Memory B cell (primary cell): Measurements from ENCODE around the gene SCG3.

Source experiments
- ATAC-seq: fragments of 150-1000 bp; cut with Tn5 transposase; 2 replicates; pipeline ENCODE4 v1.10.0; 2021; ENCODE audit warnings: low read depth, mild to moderate bottlenecking, moderate library complexity
- DNase-seq, 2 donors: peaks; one replicate each; pipeline ENCODE4 v3.0.0; 2022; ENCODE audit warnings: low spot score in 2 of 2
- H3K27ac Mint-ChIP-seq: one replicate; pipeline ENCODE4 v1.8.0; 2022; ENCODE audit warnings: mild to moderate bottlenecking, moderate library complexity, mixed read lengths
- H3K27me3 Mint-ChIP-seq: one replicate; pipeline ENCODE4 v1.8.0; 2022; ENCODE audit warnings: mixed read lengths
- H3K36me3 Mint-ChIP-seq: one replicate; pipeline ENCODE4 v1.8.0; 2022; ENCODE audit warnings: mild to moderate bottlenecking, mixed read lengths
- H3K4me1 Mint-ChIP-seq: one replicate; pipeline ENCODE4 v1.8.0; 2022; ENCODE audit warnings: mixed read lengths
- H3K4me3 Mint-ChIP-seq: one replicate; pipeline ENCODE4 v1.8.0; 2022; ENCODE audit warnings: mild to moderate bottlenecking, moderate library complexity, mixed read lengths
- H3K9me3 Mint-ChIP-seq: one replicate; pipeline ENCODE4 v1.8.0; 2022; ENCODE audit warnings: mixed read lengths

Gene SCG3

DNA sequence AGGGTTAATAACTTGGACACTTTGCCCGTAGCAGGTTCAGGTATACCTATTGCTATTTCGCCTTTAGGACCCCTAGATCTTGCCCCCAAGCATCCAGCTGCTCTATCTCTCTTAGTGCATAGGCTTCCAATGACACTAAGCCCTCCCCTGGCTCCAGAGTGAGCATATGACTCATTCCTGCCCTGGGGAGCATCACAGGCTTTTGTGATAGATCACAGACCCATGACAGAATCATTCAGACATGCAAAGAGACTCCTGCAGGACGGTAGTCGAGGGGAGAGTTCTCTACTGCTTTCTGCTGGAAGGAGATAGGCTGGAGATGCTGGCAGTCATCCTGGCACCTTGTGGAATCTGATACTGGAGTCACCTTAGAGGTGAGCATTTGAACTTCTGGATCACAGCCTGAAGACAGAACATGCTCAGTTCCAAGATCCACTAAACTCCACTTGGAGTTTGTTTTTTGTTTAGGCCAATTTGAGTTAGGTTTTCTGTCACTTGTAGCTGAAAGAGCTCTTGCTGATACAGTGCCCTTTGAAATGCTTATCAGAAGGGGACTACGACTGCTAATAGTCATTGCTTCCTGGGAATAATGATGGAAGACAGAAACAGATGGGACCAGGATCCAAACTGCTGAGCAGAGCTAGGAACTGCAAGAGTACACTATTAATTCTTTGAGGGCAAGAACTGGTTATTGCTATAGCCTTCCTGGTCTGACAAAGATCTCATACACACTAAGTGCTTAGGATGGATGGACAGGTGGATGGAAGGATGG is 45.2 kb downstream of the SCG3 start:
- no peaks in the 10 kb centered on the region for H3K27me3 Mint-ChIP-seq
- H3K4me1 Mint-ChIP-seq = peaks cover 42% of the 10 kb centered on the region
- no peaks in the 10 kb centered on the region for H3K9me3 Mint-ChIP-seq
- peak overlapping the region; percentile 10 for H3K27ac Mint-ChIP-seq
- no peak overlapping the region for H3K4me3 Mint-ChIP-seq
- H3K36me3 Mint-ChIP-seq = peaks cover 15% of the 10 kb centered on the region
- ATAC-seq (peak; percentile 53), DNase-seq (no peak)

DNA sequence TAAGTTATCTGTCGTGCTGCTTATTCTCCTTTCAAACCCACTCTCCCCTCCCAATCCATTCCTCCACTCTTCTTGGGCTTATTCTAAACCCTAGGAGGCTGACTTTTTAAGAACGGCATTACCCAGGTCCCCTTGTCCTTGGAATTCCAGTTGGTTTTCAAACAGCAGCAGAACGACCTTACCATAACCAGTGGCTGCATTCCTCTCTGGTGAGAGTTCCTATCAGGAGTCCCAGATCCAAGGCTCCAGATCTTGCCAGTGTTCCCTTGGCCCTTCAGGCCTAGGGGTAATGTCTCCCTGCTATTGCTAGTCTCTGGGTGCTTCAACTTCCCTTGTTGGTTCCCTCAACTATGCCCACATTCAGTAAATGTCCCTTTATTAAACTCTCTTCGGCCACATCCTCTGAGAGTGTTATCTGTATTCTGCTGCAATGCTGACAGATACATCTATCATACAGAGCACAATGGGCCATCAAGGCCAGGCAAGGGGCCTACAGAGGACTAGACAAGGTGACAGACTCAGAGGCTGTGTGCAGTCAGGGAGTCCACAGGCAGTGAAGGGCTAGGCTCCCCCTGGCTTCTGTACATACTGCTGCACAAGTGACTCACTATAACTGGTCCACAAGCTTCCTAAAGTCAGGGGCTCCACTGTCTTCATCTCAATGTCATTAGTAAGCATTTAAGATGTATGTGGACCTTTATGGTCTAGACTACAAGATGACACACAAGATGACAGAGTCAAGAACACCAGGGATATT is 46.0 kb downstream of the SCG3 start:
- H3K4me1 Mint-ChIP-seq = peaks cover 46% of the 10 kb centered on the region
- no peaks in the 10 kb centered on the region for H3K9me3 Mint-ChIP-seq
- H3K27ac Mint-ChIP-seq = peak overlapping the region; percentile 10
- H3K4me3 Mint-ChIP-seq = no peak overlapping the region
- ATAC-seq = no peak
- no peak for DNase-seq
- peaks cover 10% of the 10 kb centered on the region for H3K36me3 Mint-ChIP-seq
- H3K27me3 Mint-ChIP-seq = no peaks in the 10 kb centered on the region

DNA sequence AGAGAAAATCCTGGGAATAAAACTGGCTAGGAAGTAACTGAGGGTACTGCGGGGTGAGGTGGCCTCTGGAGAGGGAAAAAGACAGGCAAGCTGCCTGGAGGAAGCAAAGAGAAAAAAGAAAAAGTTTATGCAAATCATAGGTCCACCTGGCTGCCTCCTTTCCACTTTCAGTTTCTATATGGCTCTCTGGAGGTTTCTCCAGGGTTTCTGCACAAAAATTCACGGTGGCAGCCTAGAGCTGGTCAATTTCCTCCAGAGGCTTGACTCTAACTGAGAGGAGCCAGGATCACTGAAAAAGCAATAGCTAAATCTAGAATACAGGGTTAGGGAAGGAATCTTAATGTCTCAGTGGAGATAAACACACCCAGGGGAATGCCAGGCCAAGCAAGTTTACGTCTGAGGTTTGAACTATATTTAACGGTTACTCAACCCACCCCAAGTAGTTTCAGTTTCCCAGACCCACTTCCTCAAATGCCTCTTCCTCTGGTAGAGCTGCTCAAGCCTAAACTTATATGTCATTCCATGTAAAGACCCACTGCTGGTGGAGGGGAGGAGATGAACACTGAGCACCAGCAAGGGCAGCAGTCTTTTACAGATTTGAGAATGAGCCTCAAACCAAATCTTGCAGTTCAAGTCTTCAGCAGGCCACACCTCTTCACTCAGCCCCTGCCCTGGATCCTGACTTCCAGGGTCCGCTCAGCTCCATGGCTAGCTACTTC is 50.4 kb downstream of the SCG3 start:
- Mint-ChIP-seq H3K27me3 (no peaks in the 10 kb centered on the region), H3K4me1 (peaks cover 67% of the 10 kb centered on the region), H3K9me3 (no peaks in the 10 kb centered on the region), H3K36me3 (peaks cover 12% of the 10 kb centered on the region), H3K27ac (peak overlapping the region; percentile 95), H3K4me3 (peak overlapping the region; percentile 81)
- DNase-seq (peak; percentile 53 to 68), ATAC-seq (peak; percentile 83)

DNA sequence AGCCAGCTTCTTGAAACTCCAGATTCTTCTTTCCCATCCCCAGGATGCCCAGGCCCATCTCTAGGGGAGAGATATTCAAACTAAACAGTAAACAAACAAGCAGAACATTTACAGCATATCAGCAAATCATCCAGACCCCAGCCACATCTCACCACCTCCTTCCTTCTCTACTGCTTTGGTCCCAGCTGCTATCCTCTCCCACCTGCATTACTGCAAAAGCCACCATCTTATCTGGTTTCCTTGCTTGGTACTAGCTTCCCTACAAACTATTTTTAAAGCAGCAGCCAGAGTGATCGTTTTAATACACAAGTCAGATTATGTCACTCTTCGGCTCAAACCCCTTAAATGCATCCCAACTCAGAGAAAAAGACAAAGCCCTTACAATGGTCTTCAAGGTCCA is 51.3 kb downstream of the SCG3 start:
- no peaks in the 10 kb centered on the region for H3K27me3 Mint-ChIP-seq
- H3K9me3 Mint-ChIP-seq = no peaks in the 10 kb centered on the region
- peak overlapping the region; percentile 95 for H3K27ac Mint-ChIP-seq
- H3K4me1 Mint-ChIP-seq = peaks cover 59% of the 10 kb centered on the region
- H3K4me3 Mint-ChIP-seq = peak overlapping the region; percentile 64
- H3K36me3 Mint-ChIP-seq = peaks cover 11% of the 10 kb centered on the region
- DNase-seq (no peak), ATAC-seq (no peak)

DNA sequence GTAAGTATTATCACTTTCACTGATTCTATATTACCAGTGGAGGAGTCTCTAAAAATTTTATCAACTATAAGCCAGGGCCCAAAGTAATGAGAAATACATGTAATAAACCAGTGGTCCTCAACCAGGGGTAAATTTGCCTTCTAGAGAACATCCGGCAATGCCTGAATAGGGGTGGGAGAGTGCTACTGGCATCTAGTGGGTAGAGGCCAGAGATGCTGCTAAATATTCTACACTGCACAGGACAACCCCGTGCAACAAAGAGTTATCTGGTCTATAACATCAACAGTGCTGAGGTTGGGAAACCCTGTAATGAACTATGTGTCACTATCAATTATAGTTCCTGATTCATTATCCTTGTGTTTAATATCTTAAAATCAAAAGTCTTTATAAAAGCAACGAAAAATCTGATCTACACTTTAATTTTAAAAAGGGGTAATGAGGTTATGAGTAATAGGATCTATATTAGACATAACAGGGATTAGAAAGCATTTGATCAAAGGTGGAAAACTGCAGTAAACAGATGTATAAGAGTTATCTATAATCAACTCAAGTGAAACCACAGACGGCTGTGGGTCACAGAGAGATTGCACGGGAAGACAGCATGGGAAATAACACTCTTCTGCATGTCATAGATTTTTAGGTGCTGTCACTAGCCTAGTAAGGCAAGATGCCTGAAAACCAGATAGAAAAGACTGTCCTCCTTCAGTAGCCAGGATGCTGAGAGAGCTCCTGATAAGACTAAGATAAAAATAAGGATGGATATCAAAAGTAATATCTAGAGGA is 54.1 kb downstream of the SCG3 start:
- DNase-seq = no peak
- Mint-ChIP-seq H3K4me1 (peaks cover 62% of the 10 kb centered on the region), H3K27me3 (no peaks in the 10 kb centered on the region), H3K9me3 (no peaks in the 10 kb centered on the region), H3K4me3 (peak overlapping the region; percentile 88), H3K36me3 (peaks cover 9% of the 10 kb centered on the region), H3K27ac (peak overlapping the region; percentile 86)
- no peak for ATAC-seq

DNA sequence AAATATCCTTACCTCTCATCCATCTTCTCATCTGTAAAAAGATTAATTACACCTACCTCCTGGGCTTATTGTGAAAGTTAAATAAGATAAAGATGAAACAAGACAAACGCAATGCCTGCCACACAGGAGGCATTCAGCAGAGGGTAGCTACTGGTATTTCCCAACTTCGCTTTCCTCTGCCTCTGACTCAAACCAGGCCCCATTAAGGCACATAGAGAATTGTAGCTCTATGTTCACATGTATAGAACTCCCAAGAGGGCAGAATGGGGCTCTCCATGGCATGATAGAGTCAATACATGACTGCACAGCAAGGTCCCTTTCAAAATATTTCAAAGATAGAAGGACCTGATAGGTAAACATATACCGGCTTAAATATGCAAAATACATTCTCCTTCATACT is 54.8 kb downstream of the SCG3 start:
- H3K4me1 Mint-ChIP-seq = peaks cover 56% of the 10 kb centered on the region
- no peak for DNase-seq
- peak overlapping the region; percentile 88 for H3K4me3 Mint-ChIP-seq
- no peaks in the 10 kb centered on the region for H3K9me3 Mint-ChIP-seq
- H3K36me3 Mint-ChIP-seq = peaks cover 5% of the 10 kb centered on the region
- H3K27ac Mint-ChIP-seq = peak overlapping the region; percentile 86
- ATAC-seq = no peak
- no peaks in the 10 kb centered on the region for H3K27me3 Mint-ChIP-seq

DNA sequence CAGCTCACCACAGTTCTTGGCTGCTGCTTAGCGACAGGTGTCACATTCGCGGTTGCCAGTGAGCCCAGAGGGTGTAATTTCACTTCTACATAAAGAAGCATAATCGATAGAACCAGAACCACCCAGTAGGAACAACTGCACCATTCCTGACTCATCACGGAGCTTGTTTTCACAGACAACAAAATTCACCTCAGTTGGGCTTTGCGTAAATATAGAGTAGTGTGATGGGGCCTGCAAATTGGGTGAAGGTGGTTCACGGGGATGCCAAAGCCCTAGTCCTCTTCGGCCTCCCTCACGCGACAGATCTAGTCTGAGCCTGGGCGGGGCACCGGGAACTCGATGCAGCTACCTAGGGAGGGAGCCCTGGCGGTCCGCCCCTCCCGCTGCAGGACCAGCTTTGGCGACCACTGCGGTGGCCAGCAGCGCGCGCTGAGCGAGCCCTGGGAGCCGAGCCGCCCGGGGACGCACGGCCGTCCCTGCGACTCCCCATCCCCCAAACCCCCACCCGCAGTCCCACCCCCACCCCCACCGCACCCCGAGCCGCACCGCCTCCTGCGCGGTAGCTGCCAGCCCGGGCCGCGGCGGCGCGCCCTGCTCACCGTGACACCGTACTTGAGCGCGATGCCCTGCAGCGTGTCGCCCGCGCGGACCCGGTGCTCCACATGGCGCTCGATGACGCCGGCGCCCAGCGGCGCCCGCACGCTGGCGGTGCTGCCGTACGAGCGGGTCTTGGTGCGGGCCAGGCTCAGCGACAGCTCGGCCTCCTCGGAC is 55.6 kb downstream of the SCG3 start:
- Mint-ChIP-seq H3K9me3 (no peaks in the 10 kb centered on the region), H3K4me1 (peaks cover 49% of the 10 kb centered on the region), H3K4me3 (peak overlapping the region; percentile 88), H3K27ac (peak overlapping the region; percentile 86), H3K36me3 (peaks cover 5% of the 10 kb centered on the region), H3K27me3 (no peaks in the 10 kb centered on the region)
- peak; percentile 24 to 68 for DNase-seq
- ATAC-seq = peak; percentile 62

DNA sequence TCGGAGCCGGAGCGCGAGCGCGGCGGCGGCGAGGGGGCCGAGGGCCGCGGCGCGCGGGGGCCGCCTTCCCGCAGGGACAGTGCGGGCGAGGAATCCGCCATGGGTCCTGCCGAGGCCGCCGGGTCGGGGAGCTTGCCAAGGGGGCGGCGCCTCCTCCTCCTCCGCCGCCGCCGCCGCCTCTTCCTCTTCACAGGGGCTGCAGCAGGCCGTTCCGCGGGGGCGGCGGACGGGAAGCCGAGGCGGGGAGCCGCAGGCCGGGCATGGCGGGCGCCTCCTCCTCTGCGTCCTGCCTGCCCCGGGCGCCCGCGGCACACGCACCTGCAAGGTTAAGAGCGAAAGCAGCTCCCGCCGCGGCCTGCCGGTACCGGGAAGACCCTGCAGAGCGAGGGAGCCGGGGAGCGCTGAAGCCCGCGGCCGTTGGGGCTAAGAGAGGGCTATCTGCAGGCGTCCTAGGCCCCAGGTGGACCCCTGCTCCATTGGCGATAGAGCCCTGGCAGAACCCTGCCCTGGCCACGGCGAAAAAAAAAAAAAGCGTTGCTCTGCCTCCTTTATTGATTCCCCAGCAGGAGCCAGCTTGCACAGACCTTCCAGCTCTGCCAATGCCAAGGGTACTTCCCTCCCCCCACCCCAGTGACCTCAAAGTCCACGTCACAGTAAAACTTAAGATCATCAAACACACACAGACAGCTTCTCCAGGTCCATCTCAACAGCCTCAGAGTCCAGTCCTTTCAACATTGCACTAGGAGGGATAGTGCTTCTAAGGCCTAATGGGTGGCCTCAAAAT is 56.4 kb downstream of the SCG3 start, which contains the start of gene LYSMD2:
Gene LYSMD2 (minus strand): TSS at position 134 of the 784 bp plus-strand sequence. CDS start 33 bp downstream, at position 101.
- Mint-ChIP-seq H3K27me3 (no peaks in the 10 kb centered on the region), H3K36me3 (peaks cover 4% of the 10 kb centered on the region), H3K9me3 (no peaks in the 10 kb centered on the region), H3K4me1 (peaks cover 41% of the 10 kb centered on the region), H3K27ac (peak within 1 kb of the TSS; percentile 92), H3K4me3 (peak within 1 kb of the TSS; percentile 88)
- DNase-seq = peak in 1 of 2 donors; percentile 40
- peak; percentile 60 for ATAC-seq

DNA sequence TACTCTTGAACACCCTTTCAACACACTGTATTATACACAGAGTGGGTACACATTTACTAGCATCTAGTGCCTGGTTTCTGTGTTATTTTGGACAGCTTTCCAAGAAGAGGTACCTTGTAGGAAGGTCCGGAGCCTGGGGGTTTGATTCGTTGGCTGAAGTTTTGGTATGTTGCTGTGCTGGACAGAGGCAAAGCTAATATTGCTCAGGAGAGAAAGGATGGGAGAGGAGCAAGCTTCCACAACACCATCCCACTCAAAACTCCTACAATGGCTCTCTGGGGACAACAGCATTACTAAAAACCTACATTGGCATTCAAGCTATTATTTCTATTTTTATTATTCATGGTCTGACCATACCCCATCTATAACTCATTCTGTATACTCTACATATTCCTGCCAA is 57.2 kb downstream of the SCG3 start:
- Mint-ChIP-seq H3K27ac (peak overlapping the region; percentile 92), H3K9me3 (no peaks in the 10 kb centered on the region), H3K36me3 (no peaks in the 10 kb centered on the region), H3K27me3 (no peaks in the 10 kb centered on the region), H3K4me3 (peak overlapping the region; percentile 74), H3K4me1 (peaks cover 33% of the 10 kb centered on the region)
- no peak for DNase-seq
- no peak for ATAC-seq

DNA sequence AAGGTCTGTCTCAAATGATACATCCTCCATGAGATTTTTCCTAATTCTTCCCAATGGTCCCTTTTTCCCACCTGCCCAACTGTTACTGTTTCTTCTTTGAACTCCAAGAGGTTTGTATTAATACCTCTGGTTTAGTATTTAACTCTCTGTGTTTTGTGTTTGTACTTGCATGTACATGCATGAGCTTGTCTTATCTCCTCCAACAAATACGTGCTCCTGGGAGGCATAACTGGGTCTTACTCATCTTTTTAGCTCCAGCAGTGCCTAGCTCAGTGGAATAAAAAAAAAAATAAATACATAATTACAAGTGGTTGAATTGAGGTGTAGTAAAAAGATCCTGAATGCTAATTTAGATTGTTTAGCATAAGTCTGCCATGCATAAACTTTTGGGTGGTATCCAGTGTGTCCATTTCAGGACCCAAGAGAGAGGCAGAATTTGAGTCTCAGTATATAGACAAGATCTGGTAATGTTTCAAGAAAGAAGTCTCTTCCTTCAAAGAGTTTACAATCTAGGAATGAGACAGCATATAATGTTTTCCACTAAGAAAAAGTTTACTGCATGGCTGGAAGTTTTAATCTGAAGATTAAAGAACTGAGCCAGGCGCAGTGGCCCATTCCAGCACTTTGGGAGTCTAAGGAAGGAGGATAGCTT is 57.9 kb downstream of the SCG3 start:
- Mint-ChIP-seq H3K4me3 (peak overlapping the region; percentile 35), H3K27ac (peak overlapping the region; percentile 92), H3K9me3 (no peaks in the 10 kb centered on the region), H3K36me3 (no peaks in the 10 kb centered on the region), H3K4me1 (peaks cover 30% of the 10 kb centered on the region), H3K27me3 (no peaks in the 10 kb centered on the region)
- ATAC-seq (no peak), DNase-seq (no peak)

DNA sequence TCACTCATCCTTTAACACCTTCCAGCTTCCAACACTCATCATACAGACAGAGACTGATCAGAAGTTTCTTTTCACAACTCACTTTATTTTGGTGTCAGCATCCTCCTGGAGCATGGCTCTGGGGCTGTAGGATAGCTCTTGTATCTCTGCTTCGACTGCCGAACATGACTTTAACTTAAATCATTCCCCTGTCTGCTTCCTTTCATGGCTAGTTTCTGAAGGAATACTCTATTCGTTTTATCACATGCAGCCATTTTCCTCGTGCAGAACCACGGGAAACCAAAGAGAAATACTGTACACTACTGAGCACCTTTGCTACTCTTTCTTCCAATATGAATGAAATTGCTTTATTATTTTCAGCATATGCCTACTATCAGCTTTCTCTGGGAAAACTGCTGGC is 68.0 kb downstream of the SCG3 start:
- DNase-seq (no peak), ATAC-seq (no peak)
- Mint-ChIP-seq H3K4me3 (no peak overlapping the region), H3K4me1 (peaks cover 32% of the 10 kb centered on the region), H3K27me3 (no peaks in the 10 kb centered on the region), H3K36me3 (peaks cover 1% of the 10 kb centered on the region), H3K27ac (peak overlapping the region; percentile 5), H3K9me3 (no peaks in the 10 kb centered on the region)

DNA sequence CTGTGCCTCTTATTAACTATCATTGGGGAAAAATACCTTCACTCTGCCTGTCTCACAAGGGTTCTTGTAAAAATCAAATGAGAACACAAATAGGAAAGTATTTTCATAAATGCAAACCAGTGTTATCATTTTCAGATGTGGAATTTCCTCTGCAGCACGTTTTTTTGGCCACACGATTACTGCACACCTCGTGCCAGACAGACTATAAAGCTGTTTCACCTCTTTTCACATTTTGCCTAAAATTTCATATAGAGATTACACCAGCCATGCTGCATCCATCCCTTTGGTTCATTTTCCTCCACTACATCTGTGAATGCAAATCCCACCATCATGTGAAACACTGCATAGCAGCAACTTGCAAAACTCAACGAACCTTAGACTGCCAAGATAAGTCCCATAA is 68.9 kb downstream of the SCG3 start:
- no peak for ATAC-seq
- H3K4me1 Mint-ChIP-seq = peaks cover 32% of the 10 kb centered on the region
- peak overlapping the region; percentile 64 for H3K27ac Mint-ChIP-seq
- H3K4me3 Mint-ChIP-seq = peak overlapping the region; percentile 99
- DNase-seq = no peak
- H3K27me3 Mint-ChIP-seq = no peaks in the 10 kb centered on the region
- H3K9me3 Mint-ChIP-seq = no peaks in the 10 kb centered on the region
- H3K36me3 Mint-ChIP-seq = peaks cover 3% of the 10 kb centered on the region
